ENCODE measurements around the gene KCNA2. TPM values are rescaled to one million over a fixed set of nuclear protein-coding genes. Genes with fewer than 3 reads are reported as not detected.

The KCNA2 gene
- total and polyA plus RNA-seq, 2 of the 4 experiments (the other 2 are of a cell fraction), result not detected

DNA sequence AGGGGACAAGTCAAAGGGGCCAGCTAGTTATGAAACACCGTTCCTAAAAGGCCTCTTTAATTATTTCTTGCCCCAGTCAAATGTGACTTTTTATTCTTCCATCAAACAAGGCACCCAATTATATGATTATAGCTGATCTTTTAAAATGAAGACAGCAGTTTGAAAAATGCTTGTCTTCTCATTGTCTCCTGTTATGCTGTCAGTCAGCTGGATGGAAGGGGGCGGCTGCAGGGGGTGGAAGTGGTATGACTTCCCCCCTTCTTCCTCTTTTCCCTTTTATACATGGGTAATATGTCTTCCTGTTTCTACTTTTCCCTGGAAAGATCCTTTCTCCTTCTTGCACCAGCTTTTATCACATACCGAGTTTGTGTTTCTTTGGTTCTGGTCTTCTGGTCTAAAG, 61.4 kb downstream of the KCNA2 start:
- H3K9me1 ChIP-seq (ENCODE audit: insufficient read depth, low read length), result no peaks in the 10 kb centered on the region
- ChIA-PET POLR2A (ENCODE audit: unreplicated experiment) (no interaction called here), CTCF (interaction anchor here (0.5 kb wide), 1 partner anchor 221 kb away, joined by 5 read pairs; no protein-coding TSS in a partner anchor)
- no peak overlapping the region for H2BK5ac ChIP-seq (ENCODE audit: low read depth, low read length, poor library complexity, severe bottlenecking)
- H4K5ac ChIP-seq (ENCODE audit: low read depth, low read length), result no peak overlapping the region
- H3K14ac ChIP-seq (replicated peaks; ENCODE audit: low read depth, low read length), result no peak overlapping the region
- no peak overlapping the region for H2BK20ac ChIP-seq (ENCODE audit: low read depth, low read length)
- no peaks in the 10 kb centered on the region for H3K9me3 ChIP-seq (ENCODE audit: control insufficient read depth, insufficient read depth, low read length)
- H3K36me3 ChIP-seq (ENCODE audit: control insufficient read depth, insufficient read depth, low read length), result no peaks in the 10 kb centered on the region
- H4K20me1 ChIP-seq (ENCODE audit: insufficient read depth, low read length), result no peaks in the 10 kb centered on the region
- no peak overlapping the region for H2BK15ac ChIP-seq (ENCODE audit: low read depth, low read length)
- in situ Hi-C loops (cut with MboI; ENCODE audit: low sequenced_read_pairs), result no loop called here
- H3K4me3 ChIP-seq (ENCODE audit: insufficient read depth, low read depth, low read length), result no peak overlapping the region
- no peaks in the 10 kb centered on the region for H3K4me1 ChIP-seq (ENCODE audit: control insufficient read depth, insufficient read depth, low read length)
- no peaks in the 10 kb centered on the region for H3K79me1 ChIP-seq (ENCODE audit: low read depth in 1 of 2, low read length in 2 of 2)
- no peak overlapping the region for H3K23ac ChIP-seq (ENCODE audit: low read depth, low read length)
- H3K56ac ChIP-seq (ENCODE audit: extremely low read depth, insufficient read depth, low read length), result no peak overlapping the region
- H3K9ac ChIP-seq (ENCODE audit: low read depth, low read length), result no peak overlapping the region
- H3K27me3 ChIP-seq (ENCODE audit: control insufficient read depth, insufficient read depth, low read length), result 0 out of 2 replicates have a peak, but pooled peaks cover 1% of the 10 kb centered on the region
- H3K4me2 ChIP-seq (ENCODE audit: low read depth, low read length), result no peak overlapping the region
- no peak overlapping the region for H2AK9ac ChIP-seq (replicated peaks; ENCODE audit: low read depth, low read length, poor library complexity)
- H2AK5ac ChIP-seq (ENCODE audit: low read depth, low read length), result no peak overlapping the region
- no peak overlapping the region for H3K4ac ChIP-seq (ENCODE audit: low read depth, low read length)
- WGBS, 2 experiments (ENCODE audit: extremely low coverage in 2 of 2, insufficient read length in 1 of 2), result no CpG with 5 or more reads among the region's 3 CpGs
- no peak overlapping the region for H3K27ac ChIP-seq (ENCODE audit: insufficient read depth, low read length)
- H2AFZ ChIP-seq (replicated peaks; ENCODE audit: low read length, poor library complexity), result no peak overlapping the region
- dilution Hi-C loops (cut with HindIII; ENCODE audit: low sequenced_read_pairs, unreplicated experiment), result no loop called here
- no peak for DNase-seq
- H2BK120ac ChIP-seq (ENCODE audit: low read depth, low read length), result no peak overlapping the region
- BruUV-seq (replicated peaks), result no TSS peak
- no peak for TF ChIP-seq MAZ (IDR thresholded peaks at IDR 0.05; ENCODE audit: borderline replicate concordance, low read depth, low read length)
- no peak for TF ChIP-seq ELK1 (IDR thresholded peaks at IDR 0.05; ENCODE audit: borderline replicate concordance, low read depth, low read length)
- no peak overlapping the region for H4K8ac ChIP-seq (ENCODE audit: low read depth in 2 of 2, low read length in 2 of 2)
- intact Hi-C loops (cut with micrococcal nuclease), result no loop called here
- no peak for ATAC-seq (ENCODE audit: low read depth)
- H3K18ac ChIP-seq (ENCODE audit: low read depth, low read length), result no peak overlapping the region
- H4K91ac ChIP-seq (ENCODE audit: insufficient read depth, low read depth, low read length), result no peak overlapping the region

Other genes starting within 250 kb of the KCNA2 start
- gene SLC16A4, start 215.3 kb downstream of the KCNA2 start, total RNA-seq (2012; rRNA removed), result 65.2 and 73.0 TPM in 2 replicates
- gene SLC16A4, start 215.3 kb downstream of the KCNA2 start, polyA plus RNA-seq (2012; rRNA removed), result 20.8 and 27.7 TPM in 2 replicates
- 159 and 177 TPM in 2 replicates for gene LAMTOR5, start 198.7 kb downstream of the KCNA2 start, total RNA-seq (2012; rRNA removed)
- gene LAMTOR5, start 198.7 kb downstream of the KCNA2 start, polyA plus RNA-seq (2012; rRNA removed), result 320 and 369 TPM in 2 replicates
- not detected in 2 replicates for gene PROK1, start 155.2 kb downstream of the KCNA2 start, total RNA-seq (2012; rRNA removed)
- gene PROK1, start 155.2 kb downstream of the KCNA2 start, polyA plus RNA-seq (2012; rRNA removed), result not detected in 2 replicates
- not detected in 2 replicates for gene KCNA10, start 87.2 kb downstream of the KCNA2 start, total RNA-seq (2012; rRNA removed)
- gene KCNA10, start 87.2 kb downstream of the KCNA2 start, polyA plus RNA-seq (2012; rRNA removed), result not detected in 2 replicates
- under 0.01 TPM in 2 replicates for gene KCNA3, start 68.6 kb upstream of the KCNA2 start, total RNA-seq (2012; rRNA removed)
- 0.09 TPM in 1 of 2 replicates, not detected in the other for gene KCNA3, start 68.6 kb upstream of the KCNA2 start, polyA plus RNA-seq (2012; rRNA removed)

All from IMR-90 (cell line).